Erythroblast (primary cell): ENCODE results near the gene CHI3L1.

Experiments used
- GATA1 ChIP-seq: IDR thresholded peaks from 2 replicates; pipeline ENCODE4 v1.6.1; 2011; ENCODE audit warnings: low read depth, mild to moderate bottlenecking, control low read depth, low read length, moderate library complexity
- POLR2A ChIP-seq: IDR thresholded peaks from 2 replicates; pipeline ENCODE4 v1.6.1; 2011; ENCODE audit warnings: mild to moderate bottlenecking, low read length

GRCh38 chr1:203168991-203169390 lies 17.5 kb downstream of the CHI3L1 start:
- no peak for TF ChIP-seq POLR2A
- TF ChIP-seq GATA1 = no peak
